HepG2 (cell line): ENCODE data around the gene ALS2. TPM values are rescaled to one million over a fixed set of nuclear protein-coding genes. Genes with fewer than 3 reads are reported as not detected.

Experiments used
- ATAC-seq: fragments of 200-7000 bp; cut with Tn5 transposase; 3 replicates; pipeline ENCODE4 v1.9.1; 2020; ENCODE audit warnings: mild to moderate bottlenecking, moderate library complexity
- BruUV-seq: library from RNA; stranded (reverse); fragments of 400-500 nt; replicated peaks from 2 replicates; lab custom pipeline; 2021; lab: Mats Ljungman, UMichigan
- CTCF ChIA-PET: fragments of 300-600 bp; formaldehyde crosslinking; extraction: SDS; loops from one replicate; lab custom pipeline; 2021; ENCODE audit warnings: low total read pairs, inconsistent platforms, low intra/inter-chr PET ratio; lab: Yijun Ruan, JAX
- POLR2A ChIA-PET: fragments of 350-600 bp; sonication (Branson Sonifier 250); formaldehyde crosslinking; loops from one replicate; lab custom pipeline; 2020; ENCODE audit warnings: antibody characterized with exemption, inconsistent platforms; lab: Yijun Ruan, JAX
- DNase-seq: peaks from one replicate; pipeline ENCODE4 v3.0.0-alpha.2; 2015; ENCODE audit warnings: low spot score
- FAIRE-seq: peaks from 3 replicates; lab custom pipeline; 2011; peaks lifted over from hg19 to GRCh38; lab: Jason Lieb, UNC
- H2AFZ ChIP-seq: one replicate; pipeline ENCODE4 v1.6.1; 2011; ENCODE audit warnings: low read length, inconsistent platforms
- H3K27ac ChIP-seq: fragments of 300-600 bp; 3 replicates; pipeline ENCODE4 v1.8.0; 2011; ENCODE audit warnings: mixed run types, mild to moderate bottlenecking, mixed read lengths, low read length, inconsistent platforms; ENCODE audit not compliant: insufficient read depth; ENCODE audit errors: extremely low read length
- H3K27me3 ChIP-seq, 2 experiments: fragments of 200-600 bp in 1 of 2; 2 replicates in 1 of 2; 3 replicates in 1 of 2; pipeline versions ENCODE4 v1.6.0 to v1.8.0; 2011; ENCODE audit warnings: low read length in 2 of 2, mild to moderate bottlenecking in 2 of 2, moderate library complexity in 2 of 2, inconsistent platforms in 1 of 2; ENCODE audit not compliant: insufficient read depth in 2 of 2, control insufficient read depth in 1 of 2
- H3K36me3 ChIP-seq, 2 experiments: fragments of 200-600 bp in 1 of 2; replicated peaks in 1 of 2; 2 replicates in 1 of 2; 3 replicates in 1 of 2; pipeline versions ENCODE4 v1.5.1 to v1.8.0; 2011; ENCODE audit warnings: low read length in 2 of 2, inconsistent platforms in 1 of 2; ENCODE audit not compliant: insufficient read depth in 2 of 2, control insufficient read depth in 1 of 2
- H3K4me1 ChIP-seq: 2 replicates; pipeline ENCODE4 v1.5.1; 2012; ENCODE audit warnings: low read length, inconsistent platforms; ENCODE audit not compliant: insufficient read depth
- H3K4me2 ChIP-seq: 2 replicates; pipeline ENCODE4 v1.6.0; 2011; ENCODE audit warnings: low read depth, low read length, inconsistent platforms
- H3K4me3 ChIP-seq, 3 experiments: fragments of 200-600 bp in 1 of 3; sonication (generic), shearing (Covaris generic) in 1 of 3; replicated peaks in 1 of 3; 2 replicates each; pipeline ENCODE4 v1.5.1; 2011 to 2016; ENCODE audit warnings: low read length in 3 of 3, inconsistent platforms in 2 of 3, low read depth in 2 of 3, mild to moderate bottlenecking in 2 of 3, control low read depth in 1 of 3, mixed read lengths in 1 of 3; ENCODE audit not compliant: insufficient read depth in 1 of 3
- H3K79me2 ChIP-seq: one replicate; pipeline ENCODE4 v1.6.1; 2011; ENCODE audit warnings: low read length, inconsistent platforms; ENCODE audit not compliant: insufficient read depth
- H3K9ac ChIP-seq: 2 replicates; pipeline ENCODE4 v1.6.0; 2011; ENCODE audit warnings: mild to moderate bottlenecking, low read depth, low read length, inconsistent platforms; ENCODE audit not compliant: insufficient read depth
- H3K9me3 ChIP-seq: 2 replicates; pipeline ENCODE4 v1.5.1; 2012; ENCODE audit warnings: mild to moderate bottlenecking, low read length
- H4K20me1 ChIP-seq: 2 replicates; pipeline ENCODE4 v1.6.0; 2011; ENCODE audit warnings: inconsistent platforms, mild to moderate bottlenecking, low read length, moderate library complexity; ENCODE audit not compliant: insufficient read depth
- AHR ChIP-seq: IDR thresholded peaks from 2 replicates; pipeline ENCODE4 v1.6.1; 2018; ENCODE audit warnings: missing genetic modification reagents, missing compliant biosample characterization
- ATF4 ChIP-seq, 2 experiments: fragments of 450-650 bp in 1 of 2; sonication (generic) in 1 of 2; formaldehyde crosslinking; IDR thresholded peaks; 2 replicates each; pipeline versions ENCODE4 v1.5.0 to v1.8.0; 2020 to 2022; ENCODE audit warnings: mild to moderate bottlenecking in 1 of 2, missing genetic modification reagents in 1 of 2
- MTF2 ChIP-seq: sonication (generic); formaldehyde crosslinking; IDR thresholded peaks from 2 replicates; pipeline ENCODE4 v1.5.0; 2020; ENCODE audit warnings: missing genetic modification reagents, borderline replicate concordance
- MYC ChIP-seq: sonication (generic); formaldehyde crosslinking; IDR thresholded peaks from 2 replicates; pipeline ENCODE4 v1.9.0; 2021; ENCODE audit warnings: missing genetic modification reagents, borderline replicate concordance
- ZNF275 ChIP-seq: sonication (generic); formaldehyde crosslinking; IDR thresholded peaks from 2 replicates; pipeline ENCODE4 v1.8.0; 2022; ENCODE audit warnings: missing genetic modification reagents, mild to moderate bottlenecking, inconsistent platforms, borderline replicate concordance
- ZNF276 ChIP-seq: sonication (generic); formaldehyde crosslinking; IDR thresholded peaks from 2 replicates; pipeline ENCODE4 v1.4.0; 2020; ENCODE audit warnings: mild to moderate bottlenecking, low read depth, missing genetic modification reagents
- ZNF354B ChIP-seq: sonication (generic); formaldehyde crosslinking; IDR thresholded peaks from 2 replicates; pipeline ENCODE4 v1.8.0; 2022; ENCODE audit warnings: mild to moderate bottlenecking, missing genetic modification reagents
- WGBS: methylation state at CpG from one replicate; pipeline ENCODE4 v1.1.6; 2017; ENCODE audit warnings: low lambda C conversion rate; 5-methylcytosine and 5-hydroxymethylcytosine counted together
- in situ Hi-C: cut with HindIII; loops from 2 replicates; pipeline ENCODE4 v1.10.0; 2017; ENCODE audit warnings: low pct_unique_long_range_greater_than_20kb; ENCODE audit not compliant: extremely low pct_ligation_motif_present
- intact Hi-C: fragments of 100-400 bp; cut with micrococcal nuclease; formaldehyde crosslinking; loops from one replicate; pipeline ENCODE4 v1.10.0; 2022; ENCODE audit not compliant: unreplicated experiment
- polyA plus RNA-seq, 8 experiments: library from polyadenylated mRNA; depleted of rRNA in 3 of 8; stranded (reverse) in 7 of 8; unstranded in 1 of 8; fragments of >200 nt; fragmentation: Illumina TruSeq in 4 of 8; extraction: Trizol in 4 of 8; gene quantifications; 2 replicates each; pipeline versions ENCODE4 v1.2.1 to v1.2.3, GENCODE V29; 2011 to 2016; ENCODE audit warnings: low read depth in 4 of 8, missing spikeins in 1 of 8, mixed read lengths in 1 of 8; ENCODE audit not compliant: insufficient read depth in 1 of 8
- total RNA-seq, 5 experiments: library from RNA; depleted of rRNA; stranded (reverse); fragments of >200 nt; fragmentation: Illumina TruSeq; extraction: Trizol; gene quantifications; 2 replicates each; pipeline ENCODE4 v1.2.3, GENCODE V29; 2016; ENCODE audit warnings: low read depth in 1 of 5

ALS2 gene
- total and polyA plus RNA-seq, 2 of the 13 experiments (the other 11 are each of a cell fraction or from before 2014, with no cell fraction given): 12.7 to 19.3 TPM

GRCh38 chr2:201789395-201789794 lies 8.7 kb upstream of the ALS2 start:
- no peak overlapping the region for H3K9ac ChIP-seq
- CTCF ChIA-PET: no interaction called here
- POLR2A ChIA-PET: no interaction called here
- no peak overlapping the region for H3K4me2 ChIP-seq
- intact Hi-C loops: loop anchor here (10.0 kb wide), 1 partner anchor 555 kb away; no protein-coding TSS in a partner anchor
- ATAC-seq (no peak), DNase-seq (no peak), FAIRE-seq (no peak)
- H2AFZ ChIP-seq: no peak overlapping the region
- H3K36me3 ChIP-seq: no peaks in the 10 kb centered on the region
- H3K27ac ChIP-seq: no peak overlapping the region
- BruUV-seq: no TSS peak
- in situ Hi-C loops: no loop called here
- H3K9me3 ChIP-seq: no peaks in the 10 kb centered on the region
- H3K79me2 ChIP-seq: no peaks in the 10 kb centered on the region
- 2% methylated on average over 2 of the region's 2 CpGs for WGBS
- TF ChIP-seq AHR (CRISPR knock-in tag) (no peak), MYC (CRISPR knock-in tag) (no peak), ZNF354B (no peak), ATF4 (CRISPR knock-in tag; IDR thresholded peaks at IDR 0.05) (no peak), MTF2 (CRISPR knock-in tag) (no peak), ZNF276 (CRISPR knock-in tag) (no peak), ZNF275 (CRISPR knock-in tag) (no peak)
- H3K4me1 ChIP-seq: peaks cover 9% of the 10 kb centered on the region
- H4K20me1 ChIP-seq: no peaks in the 10 kb centered on the region
- H3K4me3 ChIP-seq: no peak overlapping the region
- peaks cover 0 to 2% of the 10 kb centered on the region in 2 experiments; a peak in 1 of 5 replicates for H3K27me3 ChIP-seq
